Measurements from ENCODE around the gene EPHA1.

EPHA1 gene

DNA sequence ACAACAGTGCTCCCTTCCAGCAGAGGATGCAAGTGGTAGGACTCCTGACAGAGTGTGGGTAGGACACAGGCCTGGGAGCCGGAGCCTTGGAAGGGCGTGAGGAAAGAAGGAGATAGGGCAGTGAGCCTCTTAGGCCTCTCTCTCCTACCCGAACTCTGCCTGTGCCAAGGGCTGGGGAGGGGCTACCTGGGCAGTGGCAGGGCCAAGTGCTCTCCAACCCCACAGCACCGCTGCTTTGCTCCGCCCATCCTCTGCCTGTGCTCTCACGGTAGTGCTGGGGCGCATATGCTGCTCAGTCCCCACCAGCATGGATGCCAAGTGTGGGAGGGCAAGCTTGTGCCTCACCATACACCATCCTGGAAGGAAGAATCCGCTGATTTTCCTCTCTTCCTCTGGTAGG lies 53.7 kb downstream of the EPHA1 start:
- H2AFZ ChIP-seq (ENCODE audit: low read length), result no peak overlapping the region
- no peak for TF ChIP-seq EZH2 (optimal IDR thresholded peaks at IDR 0.05; ENCODE audit: low read depth, low read length)
- TF ChIP-seq, protein P1, sequence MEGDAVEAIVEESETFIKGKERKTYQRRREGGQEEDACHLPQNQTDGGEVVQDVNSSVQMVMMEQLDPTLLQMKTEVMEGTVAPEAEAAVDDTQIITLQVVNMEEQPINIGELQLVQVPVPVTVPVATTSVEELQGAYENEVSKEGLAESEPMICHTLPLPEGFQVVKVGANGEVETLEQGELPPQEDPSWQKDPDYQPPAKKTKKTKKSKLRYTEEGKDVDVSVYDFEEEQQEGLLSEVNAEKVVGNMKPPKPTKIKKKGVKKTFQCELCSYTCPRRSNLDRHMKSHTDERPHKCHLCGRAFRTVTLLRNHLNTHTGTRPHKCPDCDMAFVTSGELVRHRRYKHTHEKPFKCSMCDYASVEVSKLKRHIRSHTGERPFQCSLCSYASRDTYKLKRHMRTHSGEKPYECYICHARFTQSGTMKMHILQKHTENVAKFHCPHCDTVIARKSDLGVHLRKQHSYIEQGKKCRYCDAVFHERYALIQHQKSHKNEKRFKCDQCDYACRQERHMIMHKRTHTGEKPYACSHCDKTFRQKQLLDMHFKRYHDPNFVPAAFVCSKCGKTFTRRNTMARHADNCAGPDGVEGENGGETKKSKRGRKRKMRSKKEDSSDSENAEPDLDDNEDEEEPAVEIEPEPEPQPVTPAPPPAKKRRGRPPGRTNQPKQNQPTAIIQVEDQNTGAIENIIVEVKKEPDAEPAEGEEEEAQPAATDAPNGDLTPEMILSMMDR (IDR thresholded peaks at IDR 0.05; ENCODE audit: low read length), result no peak
- no peak for TF ChIP-seq EZH2phosphoT487 (IDR thresholded peaks at IDR 0.05; ENCODE audit: low read length)
- no peaks in the 10 kb centered on the region for H3K4me1 ChIP-seq (ENCODE audit: low read length)
- no peaks in the 10 kb centered on the region for H3K9me2 ChIP-seq (replicated peaks; ENCODE audit: insufficient read depth, low read length)
- no peaks in the 10 kb centered on the region for H3K79me2 ChIP-seq (ENCODE audit: low read length)
- no peak overlapping the region for H3K9ac ChIP-seq (ENCODE audit: low read length)
- no peak overlapping the region for H3K27ac ChIP-seq (ENCODE audit: low read length)
- no peaks in the 10 kb centered on the region for H3F3A ChIP-seq (ENCODE audit: insufficient read depth, low read length)
- H3K4me2 ChIP-seq (ENCODE audit: low read depth, low read length), result no peak overlapping the region
- H3K36me3 ChIP-seq (replicated peaks; ENCODE audit: insufficient read depth, low read length), result no peaks in the 10 kb centered on the region
- no peak for DNase-seq
- H3K27me3 ChIP-seq (replicated peaks; ENCODE audit: insufficient read depth, low read length), result peaks cover 18% of the 10 kb centered on the region
- no peaks in the 10 kb centered on the region for H4K20me1 ChIP-seq (ENCODE audit: insufficient read depth, low read length)
- H3K9me3 ChIP-seq (replicated peaks; ENCODE audit: insufficient read depth, low read length), result no peaks in the 10 kb centered on the region
- H3K4me3 ChIP-seq (ENCODE audit: low read length), result no peak overlapping the region

DNA sequence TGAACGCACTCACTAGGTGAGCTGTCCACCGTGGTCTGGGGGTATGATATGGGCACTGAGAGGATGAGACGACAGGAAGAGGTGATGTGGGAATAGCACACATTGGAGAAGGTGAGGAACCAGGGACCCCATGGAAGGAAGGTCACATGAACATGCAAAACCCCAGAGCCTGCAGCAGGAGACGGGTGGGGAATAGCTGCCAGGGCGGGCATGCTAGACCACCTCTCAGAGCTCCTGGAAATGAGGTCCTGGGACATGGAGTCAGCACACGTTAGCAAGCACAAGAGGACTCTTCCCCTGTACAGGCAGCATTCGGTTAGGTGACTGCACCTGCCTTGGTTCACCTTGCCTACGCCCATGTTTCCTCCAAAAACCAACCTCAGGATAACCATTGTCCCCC lies 54.3 kb downstream of the EPHA1 start:
- no peak for DNase-seq
- H3K27ac ChIP-seq (ENCODE audit: low read length), result no peak overlapping the region
- no peak overlapping the region for H2AFZ ChIP-seq (ENCODE audit: low read length)
- H4K20me1 ChIP-seq (ENCODE audit: insufficient read depth, low read length), result no peaks in the 10 kb centered on the region
- no peaks in the 10 kb centered on the region for H3K9me2 ChIP-seq (replicated peaks; ENCODE audit: insufficient read depth, low read length)
- H3K27me3 ChIP-seq (replicated peaks; ENCODE audit: insufficient read depth, low read length), result peaks cover 12% of the 10 kb centered on the region
- H3K9me3 ChIP-seq (replicated peaks; ENCODE audit: insufficient read depth, low read length), result no peaks in the 10 kb centered on the region
- H3K36me3 ChIP-seq (replicated peaks; ENCODE audit: insufficient read depth, low read length), result no peaks in the 10 kb centered on the region
- no peak overlapping the region for H3K9ac ChIP-seq (ENCODE audit: low read length)
- no peaks in the 10 kb centered on the region for H3K4me1 ChIP-seq (ENCODE audit: low read length)
- H3K79me2 ChIP-seq (ENCODE audit: low read length), result no peaks in the 10 kb centered on the region
- TF ChIP-seq EZH2 (optimal IDR thresholded peaks at IDR 0.05; ENCODE audit: low read depth, low read length), result no peak
- no peak for TF ChIP-seq EZH2phosphoT487 (IDR thresholded peaks at IDR 0.05; ENCODE audit: low read length)
- no peak overlapping the region for H3K4me3 ChIP-seq (ENCODE audit: low read length)
- no peak overlapping the region for H3K4me2 ChIP-seq (ENCODE audit: low read depth, low read length)
- no peaks in the 10 kb centered on the region for H3F3A ChIP-seq (ENCODE audit: insufficient read depth, low read length)

GRCh38 chr7:143352531-143353002 lies 56.1 kb downstream of the EPHA1 start:
- H3K4me2 ChIP-seq (ENCODE audit: low read depth, low read length), result no peak overlapping the region
- TF ChIP-seq, protein P1 (IDR thresholded peaks at IDR 0.05; ENCODE audit: low read length), result no peak
- TF ChIP-seq EZH2 (optimal IDR thresholded peaks at IDR 0.05; ENCODE audit: low read depth, low read length) (no peak), EZH2phosphoT487 (IDR thresholded peaks at IDR 0.05; ENCODE audit: low read length) (no peak)
- H3K9me3 ChIP-seq (replicated peaks; ENCODE audit: insufficient read depth, low read length), result no peaks in the 10 kb centered on the region
- no peak overlapping the region for H3K9ac ChIP-seq (ENCODE audit: low read length)
- no peak overlapping the region for H3K27ac ChIP-seq (ENCODE audit: low read length)
- no peaks in the 10 kb centered on the region for H3K9me2 ChIP-seq (replicated peaks; ENCODE audit: insufficient read depth, low read length)
- no peaks in the 10 kb centered on the region for H3K36me3 ChIP-seq (replicated peaks; ENCODE audit: insufficient read depth, low read length)
- H2AFZ ChIP-seq (ENCODE audit: low read length), result no peak overlapping the region
- DNase-seq, result no peak
- H3K79me2 ChIP-seq (ENCODE audit: low read length), result no peaks in the 10 kb centered on the region
- no peak overlapping the region for H3K4me3 ChIP-seq (ENCODE audit: low read length)
- H3K27me3 ChIP-seq (replicated peaks; ENCODE audit: insufficient read depth, low read length), result 0 out of 2 replicates have a peak, but pooled peaks cover under 1% of the 10 kb centered on the region
- H3F3A ChIP-seq (ENCODE audit: insufficient read depth, low read length), result no peaks in the 10 kb centered on the region
- H4K20me1 ChIP-seq (ENCODE audit: insufficient read depth, low read length), result no peaks in the 10 kb centered on the region
- no peaks in the 10 kb centered on the region for H3K4me1 ChIP-seq (ENCODE audit: low read length)

DNA sequence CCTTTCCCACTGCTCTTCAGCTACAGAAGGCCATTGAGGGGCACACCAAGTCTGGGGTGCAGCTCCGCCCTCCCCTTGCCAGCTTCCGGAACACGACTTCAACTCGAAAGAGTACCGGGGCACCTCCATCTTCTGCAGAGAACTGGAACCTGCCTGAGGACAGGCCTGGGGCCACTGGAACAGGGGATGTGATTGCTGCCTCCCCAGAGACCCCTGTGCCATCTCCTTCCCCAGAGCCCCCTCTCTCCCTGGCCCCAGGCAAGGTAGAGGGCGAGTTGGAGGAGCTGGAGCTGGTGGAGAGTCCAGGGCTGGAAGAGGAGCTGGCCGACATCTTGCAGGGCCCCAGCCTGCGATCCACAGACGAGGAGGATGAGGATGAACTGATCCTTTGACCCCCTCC lies 57.1 kb downstream of the EPHA1 start:
- H2AFZ ChIP-seq (ENCODE audit: low read length), result no peak overlapping the region
- H3K79me2 ChIP-seq (ENCODE audit: low read length), result no peaks in the 10 kb centered on the region
- no peak overlapping the region for H3K4me3 ChIP-seq (ENCODE audit: low read length)
- H4K20me1 ChIP-seq (ENCODE audit: insufficient read depth, low read length), result no peaks in the 10 kb centered on the region
- H3K9me2 ChIP-seq (replicated peaks; ENCODE audit: insufficient read depth, low read length), result no peaks in the 10 kb centered on the region
- H3K27me3 ChIP-seq (replicated peaks; ENCODE audit: insufficient read depth, low read length), result no peaks in the 10 kb centered on the region
- TF ChIP-seq EZH2 (optimal IDR thresholded peaks at IDR 0.05; ENCODE audit: low read depth, low read length), result no peak
- TF ChIP-seq EZH2phosphoT487 (IDR thresholded peaks at IDR 0.05; ENCODE audit: low read length), result no peak
- TF ChIP-seq, protein P1 (IDR thresholded peaks at IDR 0.05; ENCODE audit: low read length), result no peak
- no peak overlapping the region for H3K4me2 ChIP-seq (ENCODE audit: low read depth, low read length)
- no peak for DNase-seq
- no peaks in the 10 kb centered on the region for H3K4me1 ChIP-seq (ENCODE audit: low read length)
- no peak overlapping the region for H3K27ac ChIP-seq (ENCODE audit: low read length)
- no peak overlapping the region for H3K9ac ChIP-seq (ENCODE audit: low read length)
- H3K36me3 ChIP-seq (replicated peaks; ENCODE audit: insufficient read depth, low read length), result no peaks in the 10 kb centered on the region
- H3K9me3 ChIP-seq (replicated peaks; ENCODE audit: insufficient read depth, low read length), result no peaks in the 10 kb centered on the region
- H3F3A ChIP-seq (ENCODE audit: insufficient read depth, low read length), result no peaks in the 10 kb centered on the region
